HUES64 (cell line): Measurements from ENCODE around the gene ZBTB39.
"Not testable (repeated sequence)": the region's sequence is repeated elsewhere in the genome, so short reads cannot be mapped to it uniquely, and the experiment has no call there.

Source experiments
- H3K27ac ChIP-seq: 2 replicates; pipeline ENCODE4 v1.7.0; 2013; ENCODE audit warnings: low read depth, low read length, inconsistent platforms
- H3K27me3 ChIP-seq: 2 replicates; pipeline ENCODE4 v1.6.1; 2013; ENCODE audit warnings: mild to moderate bottlenecking, low read length; ENCODE audit not compliant: insufficient read depth
- H3K36me3 ChIP-seq: 2 replicates; pipeline ENCODE4 v1.6.1; 2013; ENCODE audit warnings: mild to moderate bottlenecking, low read length; ENCODE audit not compliant: insufficient read depth
- H3K4me1 ChIP-seq: 2 replicates; pipeline ENCODE4 v1.6.1; 2013; ENCODE audit warnings: mild to moderate bottlenecking, low read length, moderate library complexity; ENCODE audit not compliant: insufficient read depth
- H3K4me3 ChIP-seq: 2 replicates; pipeline ENCODE4 v1.5.1; 2013; ENCODE audit warnings: mild to moderate bottlenecking, low read length, moderate library complexity
- H3K9ac ChIP-seq: 2 replicates; pipeline ENCODE4 v1.6.1; 2013; ENCODE audit warnings: mild to moderate bottlenecking, low read depth, low read length
- H3K9me3 ChIP-seq: 2 replicates; pipeline ENCODE4 v1.6.1; 2013; ENCODE audit warnings: low read depth, low read length; ENCODE audit not compliant: insufficient read depth
- WGBS: fragments of 150-250, 120-280 bp; methylation state at CpG from one replicate; pipeline ENCODE4 v1.1.7; 2013; ENCODE audit warnings: missing lambda C conversion rate; 5-methylcytosine and 5-hydroxymethylcytosine counted together

The ZBTB39 gene

DNA sequence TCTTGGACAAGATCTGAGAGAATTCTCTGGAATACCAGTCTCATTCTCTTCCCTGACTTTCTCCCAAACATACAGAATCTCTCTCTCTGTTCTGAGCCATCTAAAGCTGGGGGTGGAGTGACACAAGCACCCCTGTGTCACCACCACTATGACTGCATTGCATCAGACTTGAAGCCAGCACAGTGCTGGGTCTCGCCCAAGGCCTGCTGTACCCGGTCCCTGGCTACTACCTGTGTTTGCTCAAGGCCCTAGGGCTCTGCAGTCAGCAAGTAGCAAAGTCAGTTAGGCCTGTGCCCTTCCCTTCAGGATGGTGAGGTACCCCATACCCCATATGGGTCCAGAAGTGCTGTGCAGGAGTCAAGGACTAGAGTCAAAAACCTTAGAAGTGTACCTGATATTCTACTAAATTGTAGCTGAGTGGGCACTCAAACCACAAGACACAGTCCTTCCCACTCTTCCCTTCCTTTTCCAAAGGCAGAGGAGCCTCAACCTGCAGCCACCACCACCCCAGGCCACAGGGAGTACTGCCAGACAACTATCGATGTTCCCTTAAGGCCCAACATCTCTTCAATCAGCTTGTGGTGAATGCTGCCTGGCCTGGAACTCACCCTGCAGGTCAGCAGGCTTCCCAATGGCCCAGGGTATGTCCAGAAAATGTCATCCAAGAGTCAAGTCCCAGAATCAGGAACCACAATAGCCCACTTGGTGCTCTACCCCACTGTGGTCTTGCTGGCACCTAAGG, 27.8 kb downstream of the ZBTB39 start:
- Histone ChIP-seq H3K27me3 (no peaks in the 10 kb centered on the region), H3K4me3 (no peak overlapping the region), H3K36me3 (no peaks in the 10 kb centered on the region), H3K9ac (no peak overlapping the region), H3K4me1 (no peaks in the 10 kb centered on the region), H3K9me3 (no peaks in the 10 kb centered on the region), H3K27ac (no peak overlapping the region)
- 87% methylated on average over 3 of the region's 3 CpGs for whole genome bisulfite sequencing

DNA sequence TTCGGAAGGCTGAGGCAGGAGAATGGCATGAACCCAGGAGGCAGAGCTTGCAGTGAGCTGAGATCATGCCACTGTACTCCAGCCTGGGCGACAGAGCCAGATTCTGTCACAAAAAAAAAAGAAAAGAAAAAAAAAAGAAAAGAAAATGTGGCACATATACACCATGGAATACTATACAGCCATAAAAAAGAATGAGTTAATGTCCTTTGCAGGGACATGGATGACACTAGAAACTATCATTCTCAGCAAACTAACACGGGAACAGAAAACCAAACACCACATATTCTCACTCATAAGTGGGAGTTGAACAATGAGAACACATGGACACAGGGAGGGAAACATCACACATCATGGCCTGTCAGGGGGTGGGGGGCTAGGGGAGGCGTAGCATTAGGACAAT, 29.0 kb downstream of the ZBTB39 start:
- not testable (repeated sequence) for H3K27ac ChIP-seq, H3K4me3 ChIP-seq, H3K9ac ChIP-seq, H3K4me1 ChIP-seq, H3K36me3 ChIP-seq, H3K9me3 ChIP-seq, H3K27me3 ChIP-seq
- 91% methylated on average over 3 of the region's 4 CpGs for WGBS

- not testable (repeated sequence) for H3K4me1 ChIP-seq, H3K9me3 ChIP-seq, H3K27me3 ChIP-seq, H3K27ac ChIP-seq, H3K9ac ChIP-seq, H3K36me3 ChIP-seq, H3K4me3 ChIP-seq
- WGBS = 96% methylated on average over 3 of the region's 3 CpGs
Measured at GRCh38 chr12:56974224-56974623, 32.1 kb downstream of the ZBTB39 start.

DNA sequence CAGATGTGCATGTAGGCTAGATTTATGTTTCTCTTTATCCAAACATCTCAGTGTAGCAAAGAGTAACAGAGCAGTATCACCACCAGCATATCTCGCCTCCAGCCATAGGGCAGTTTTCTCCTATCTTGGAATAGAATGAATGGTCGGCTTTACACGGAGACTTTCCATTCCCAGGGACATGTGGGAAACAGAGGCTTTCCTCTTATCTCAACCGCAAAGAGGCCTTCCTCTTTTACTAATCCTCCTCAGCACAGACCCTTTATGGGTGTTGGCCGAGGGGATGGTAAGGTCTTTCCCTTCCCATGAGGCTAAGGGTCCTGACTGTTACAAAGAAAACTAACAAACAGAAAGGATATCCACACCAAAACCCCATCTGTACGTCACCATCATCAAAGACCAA, 37.4 kb downstream of the ZBTB39 start:
- not testable (repeated sequence) for H3K9ac ChIP-seq, H3K36me3 ChIP-seq, H3K9me3 ChIP-seq, H3K4me1 ChIP-seq, H3K4me3 ChIP-seq, H3K27ac ChIP-seq, H3K27me3 ChIP-seq
- 96% methylated on average over 5 of the region's 6 CpGs for WGBS

DNA sequence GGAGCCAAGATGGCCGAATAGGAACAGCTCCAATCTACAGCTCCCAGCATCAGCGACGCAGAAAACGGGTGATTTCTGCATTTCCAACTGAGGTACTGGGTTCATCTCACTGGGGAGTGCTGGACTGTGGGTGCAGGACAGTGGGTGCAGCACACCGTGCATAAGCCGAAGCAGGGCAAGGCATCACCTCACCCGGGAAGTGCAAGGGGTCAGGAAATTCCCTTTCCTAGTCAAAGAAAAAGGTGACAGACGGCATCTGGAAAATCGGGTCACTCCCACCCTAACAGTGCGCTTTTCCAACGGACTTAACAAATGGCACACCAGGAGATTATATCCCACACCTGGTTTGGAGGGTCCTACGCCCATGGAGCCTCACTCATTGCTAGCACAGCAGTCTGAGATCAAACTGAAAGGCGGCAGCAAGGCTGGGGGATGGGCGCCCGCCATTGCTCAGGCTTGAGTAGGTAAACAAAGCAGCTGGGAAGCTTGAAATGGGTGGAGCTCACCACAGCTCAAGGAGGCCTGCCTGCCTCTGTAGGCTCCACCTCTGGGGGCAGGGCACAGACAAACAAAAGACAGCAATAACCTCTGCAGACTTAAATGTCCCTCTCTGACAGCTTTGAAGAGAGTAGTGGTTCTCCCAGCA, 40.2 kb downstream of the ZBTB39 start:
- 81% methylated on average over 15 of the region's 15 CpGs for WGBS
- not testable (repeated sequence) for H3K4me3 ChIP-seq, H3K36me3 ChIP-seq, H3K4me1 ChIP-seq, H3K9me3 ChIP-seq, H3K27me3 ChIP-seq, H3K27ac ChIP-seq, H3K9ac ChIP-seq

DNA sequence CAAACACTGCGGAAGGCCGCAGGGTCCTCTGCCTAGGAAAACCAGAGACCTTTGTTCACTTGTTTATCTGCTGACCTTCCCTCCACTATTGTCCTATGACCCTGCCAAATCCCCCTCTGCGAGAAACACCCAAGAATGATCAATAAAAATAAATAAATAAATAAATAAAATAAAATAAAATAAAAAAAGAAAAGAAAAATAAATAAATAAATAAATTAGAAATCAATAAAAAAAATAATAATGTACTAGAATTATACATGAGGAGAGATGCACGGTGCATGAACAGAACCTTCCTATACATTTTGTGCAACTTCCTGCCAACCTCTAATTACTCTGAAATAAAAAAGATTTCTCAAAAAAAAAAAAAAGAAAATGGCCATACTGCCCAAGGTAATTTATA, 41.2 kb downstream of the ZBTB39 start:
- not testable (repeated sequence) for H3K9ac ChIP-seq, H3K27ac ChIP-seq, H3K4me1 ChIP-seq, H3K4me3 ChIP-seq, H3K9me3 ChIP-seq, H3K27me3 ChIP-seq, H3K36me3 ChIP-seq
- no CpG with 5 or more reads among the region's 4 CpGs for WGBS

- not testable (repeated sequence) for H3K4me3 ChIP-seq, H3K27me3 ChIP-seq, H3K36me3 ChIP-seq, H3K27ac ChIP-seq, H3K9ac ChIP-seq, H3K4me1 ChIP-seq
- WGBS = 98% methylated on average over 14 of the region's 27 CpGs
- H3K9me3 ChIP-seq = peaks cover 12% of the 10 kb centered on the region
Measured at GRCh38 chr12:56963557-56963956, 42.8 kb downstream of the ZBTB39 start.

DNA sequence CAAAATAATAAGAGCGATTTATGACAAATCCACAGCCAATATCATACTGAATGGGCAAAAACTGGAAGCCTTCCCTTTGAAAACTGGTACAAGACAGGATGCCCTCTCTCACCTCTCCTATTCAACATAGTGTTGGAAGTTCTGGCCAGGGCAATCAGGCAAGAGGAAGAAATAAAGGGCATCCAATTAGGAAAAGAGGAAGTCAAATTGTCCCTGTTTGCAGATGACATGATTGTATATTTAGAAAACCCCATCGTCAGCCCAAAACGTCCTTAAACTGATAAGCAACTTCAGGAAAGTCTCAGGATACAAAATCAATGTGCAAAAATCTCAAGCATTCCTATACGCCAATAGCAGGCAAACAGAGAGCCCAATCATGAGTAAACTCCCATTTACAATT, 44.1 kb downstream of the ZBTB39 start:
- WGBS = 82% methylated on average over 4 of the region's 4 CpGs
- H3K4me1 ChIP-seq = not testable (repeated sequence)
- H3K9me3 ChIP-seq = peaks cover 25% of the 10 kb centered on the region

DNA sequence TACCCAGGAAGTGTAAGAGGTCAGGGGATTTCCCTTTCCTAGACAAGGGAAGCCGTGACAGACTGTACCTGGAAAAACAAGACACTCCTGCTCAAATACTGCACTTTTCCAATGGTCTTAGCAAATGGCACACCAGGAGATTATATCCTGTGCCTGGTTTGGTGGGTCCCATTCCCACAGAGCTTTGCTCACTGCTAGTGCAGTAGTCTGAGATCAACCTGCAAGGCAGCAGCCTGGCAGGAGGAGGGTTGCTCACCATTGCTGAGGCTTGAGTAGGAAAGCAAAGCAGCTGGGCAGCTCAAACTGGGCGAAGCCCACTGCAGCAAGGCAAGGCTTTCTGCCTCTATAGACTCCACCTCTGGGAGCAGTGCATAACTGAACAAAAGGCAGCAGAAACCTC, 47.9 kb downstream of the ZBTB39 start:
- Histone ChIP-seq H3K9ac (no peak overlapping the region), H3K27me3 (no peaks in the 10 kb centered on the region), H3K4me3 (no peak overlapping the region), H3K4me1 (no peaks in the 10 kb centered on the region), H3K36me3 (no peaks in the 10 kb centered on the region), H3K9me3 (peaks cover 21% of the 10 kb centered on the region; the same call in 1 of the 2 replicates), H3K27ac (no peak overlapping the region)
- WGBS = 83% methylated on average over 2 of the region's 2 CpGs

More for the DNA sequence above, 44.1 kb downstream of the ZBTB39 start:
- H3K9ac ChIP-seq, H3K27ac ChIP-seq, H3K27me3 ChIP-seq, H3K36me3 ChIP-seq, H3K4me3 ChIP-seq: not testable (repeated sequence)

- H3K9ac ChIP-seq = no peak within 1 kb of the TSS
- H3K9me3 ChIP-seq = peaks cover 18% of the 10 kb centered on the region; the same call in 1 of the 2 replicates
- 91% methylated on average over 10 of the region's 10 CpGs for WGBS
- no peaks in the 10 kb centered on the region for H3K36me3 ChIP-seq
- no peak within 1 kb of the TSS for H3K27ac ChIP-seq
- no peaks in the 10 kb centered on the region for H3K27me3 ChIP-seq
- H3K4me1 ChIP-seq = no peaks in the 10 kb centered on the region
- H3K4me3 ChIP-seq = no peak within 1 kb of the TSS
Measured at GRCh38 chr12:56957229-56958052, 48.9 kb downstream of the ZBTB39 start, which contains the start of gene RDH16. Gene RDH16 (minus strand): TSS chr12:56957608. CDS start chr12:56957462, 146 bp downstream.

DNA sequence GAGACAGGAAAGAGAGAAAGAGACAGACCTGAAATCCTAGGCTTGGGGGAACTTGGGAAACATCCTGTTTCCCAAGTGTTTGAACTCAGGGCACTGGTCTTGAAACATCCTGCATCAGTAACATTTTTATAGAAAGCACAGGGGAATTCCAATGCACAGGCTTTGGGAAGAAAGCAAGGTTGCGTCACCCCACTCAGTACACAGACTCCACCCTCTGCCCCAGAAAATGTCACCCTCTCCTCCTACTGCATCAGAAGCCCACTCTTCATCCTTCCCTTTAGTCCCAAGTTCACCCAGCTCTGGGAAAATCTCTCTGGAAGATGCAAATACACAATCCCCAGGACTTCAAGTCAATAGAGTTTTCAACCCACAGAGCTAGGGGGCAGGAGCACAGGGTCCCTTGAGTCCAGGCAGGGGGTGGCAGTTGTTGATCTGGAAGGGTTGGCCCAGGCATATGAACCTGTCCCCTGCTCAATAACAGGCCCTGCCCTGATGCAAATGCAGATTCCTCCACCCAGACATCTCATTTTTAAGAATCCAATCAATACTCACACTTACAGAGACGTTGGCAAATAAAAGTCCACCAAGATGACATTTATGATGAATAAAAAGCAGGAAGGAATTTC, 50.6 kb downstream of the ZBTB39 start:
- H3K4me1 ChIP-seq = no peaks in the 10 kb centered on the region
- H3K9ac ChIP-seq = no peak overlapping the region
- H3K27me3 ChIP-seq = no peaks in the 10 kb centered on the region
- 93% methylated on average over 1 of the region's 2 CpGs for WGBS
- H3K27ac ChIP-seq = no peak overlapping the region
- H3K9me3 ChIP-seq = peaks cover 17% of the 10 kb centered on the region; the same call in 1 of the 2 replicates
- H3K4me3 ChIP-seq = no peak overlapping the region
- H3K36me3 ChIP-seq = no peaks in the 10 kb centered on the region
